Sigmoid colon (tissue), 3 donors: ENCODE measurements around the gene SLC6A3.

Experiments
- POLR2A ChIP-seq, 2 donors: fragments of 450-650 bp; IDR thresholded peaks; one replicate each; pipeline ENCODE4 v1.6.1; 2016; ENCODE audit warnings: antibody characterized with exemption in 2 of 2, mild to moderate bottlenecking in 2 of 2, moderate library complexity in 2 of 2
- TF ChIP-seq, protein P1 (sequence below), 4 experiments: fragments of 450-650 bp in 3 of 4; fragments of 200-600 bp in 1 of 4; IDR thresholded peaks; one replicate each; pipeline ENCODE4 v1.5.1; 2016 to 2019; ENCODE audit warnings: antibody characterized with exemption in 4 of 4, mild to moderate bottlenecking in 3 of 4, moderate library complexity in 2 of 4

GRCh38 chr5:1488882-1489680 is 43.8 kb upstream of the SLC6A3 start:
- TF ChIP-seq, protein P1, sequence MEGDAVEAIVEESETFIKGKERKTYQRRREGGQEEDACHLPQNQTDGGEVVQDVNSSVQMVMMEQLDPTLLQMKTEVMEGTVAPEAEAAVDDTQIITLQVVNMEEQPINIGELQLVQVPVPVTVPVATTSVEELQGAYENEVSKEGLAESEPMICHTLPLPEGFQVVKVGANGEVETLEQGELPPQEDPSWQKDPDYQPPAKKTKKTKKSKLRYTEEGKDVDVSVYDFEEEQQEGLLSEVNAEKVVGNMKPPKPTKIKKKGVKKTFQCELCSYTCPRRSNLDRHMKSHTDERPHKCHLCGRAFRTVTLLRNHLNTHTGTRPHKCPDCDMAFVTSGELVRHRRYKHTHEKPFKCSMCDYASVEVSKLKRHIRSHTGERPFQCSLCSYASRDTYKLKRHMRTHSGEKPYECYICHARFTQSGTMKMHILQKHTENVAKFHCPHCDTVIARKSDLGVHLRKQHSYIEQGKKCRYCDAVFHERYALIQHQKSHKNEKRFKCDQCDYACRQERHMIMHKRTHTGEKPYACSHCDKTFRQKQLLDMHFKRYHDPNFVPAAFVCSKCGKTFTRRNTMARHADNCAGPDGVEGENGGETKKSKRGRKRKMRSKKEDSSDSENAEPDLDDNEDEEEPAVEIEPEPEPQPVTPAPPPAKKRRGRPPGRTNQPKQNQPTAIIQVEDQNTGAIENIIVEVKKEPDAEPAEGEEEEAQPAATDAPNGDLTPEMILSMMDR (IDR thresholded peaks at IDR 0.05) = no peak
- no peak for TF ChIP-seq POLR2A (IDR thresholded peaks at IDR 0.05)
